Testis (tissue), 2 donors: ENCODE data around the gene MTX2.

Experiments
- POLR2A ChIP-seq: fragments of 450-650 bp; IDR thresholded peaks from one replicate; pipeline ENCODE4 v1.6.1; 2017; ENCODE audit warnings: antibody characterized with exemption, mild to moderate bottlenecking, moderate library complexity
- TF ChIP-seq, protein P1 (sequence below), 3 experiments: fragments of 450-650 bp in 2 of 3; fragments of 200-600 bp in 1 of 3; sonication (generic) in 1 of 3; IDR thresholded peaks; one replicate each; pipeline ENCODE4 v1.5.1; 2016 to 2019; ENCODE audit warnings: antibody characterized with exemption in 3 of 3, mild to moderate bottlenecking in 2 of 3, moderate library complexity in 1 of 3

DNA sequence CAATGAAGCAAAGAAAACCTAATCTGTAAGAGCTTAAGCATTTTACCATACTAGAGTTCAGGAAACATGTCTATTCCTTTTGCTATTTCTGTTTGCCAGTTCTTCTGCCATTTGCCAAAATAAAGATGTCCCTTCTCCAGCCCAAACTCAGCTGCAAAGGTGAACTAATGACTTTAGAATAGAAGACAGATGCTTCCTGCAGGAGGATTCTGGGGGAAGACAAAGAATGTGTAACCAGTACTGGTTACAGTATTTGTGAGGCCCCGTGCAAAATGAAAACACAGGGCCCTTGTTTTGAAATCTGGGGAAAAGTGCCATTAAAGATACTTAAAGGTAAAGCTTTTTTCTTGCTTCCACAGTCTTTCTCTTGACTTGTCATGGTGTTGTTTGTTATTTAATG lies 34.3 kb upstream of the MTX2 start:
- TF ChIP-seq, protein P1, sequence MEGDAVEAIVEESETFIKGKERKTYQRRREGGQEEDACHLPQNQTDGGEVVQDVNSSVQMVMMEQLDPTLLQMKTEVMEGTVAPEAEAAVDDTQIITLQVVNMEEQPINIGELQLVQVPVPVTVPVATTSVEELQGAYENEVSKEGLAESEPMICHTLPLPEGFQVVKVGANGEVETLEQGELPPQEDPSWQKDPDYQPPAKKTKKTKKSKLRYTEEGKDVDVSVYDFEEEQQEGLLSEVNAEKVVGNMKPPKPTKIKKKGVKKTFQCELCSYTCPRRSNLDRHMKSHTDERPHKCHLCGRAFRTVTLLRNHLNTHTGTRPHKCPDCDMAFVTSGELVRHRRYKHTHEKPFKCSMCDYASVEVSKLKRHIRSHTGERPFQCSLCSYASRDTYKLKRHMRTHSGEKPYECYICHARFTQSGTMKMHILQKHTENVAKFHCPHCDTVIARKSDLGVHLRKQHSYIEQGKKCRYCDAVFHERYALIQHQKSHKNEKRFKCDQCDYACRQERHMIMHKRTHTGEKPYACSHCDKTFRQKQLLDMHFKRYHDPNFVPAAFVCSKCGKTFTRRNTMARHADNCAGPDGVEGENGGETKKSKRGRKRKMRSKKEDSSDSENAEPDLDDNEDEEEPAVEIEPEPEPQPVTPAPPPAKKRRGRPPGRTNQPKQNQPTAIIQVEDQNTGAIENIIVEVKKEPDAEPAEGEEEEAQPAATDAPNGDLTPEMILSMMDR (IDR thresholded peaks at IDR 0.05) = no peak
- TF ChIP-seq POLR2A = no peak
